Central memory CD4-positive, alpha-beta T cell (primary cell): ENCODE measurements around the gene ETFB.

ENCODE experiments used
- DNase-seq: peaks from one replicate; pipeline ENCODE4 v3.0.0; 2022

The ETFB gene

GRCh38 chr19:51351266-51351990 lies 14.8 kb downstream of the ETFB start:
- DNase-seq: no peak

- no peak for DNase-seq
Observed at GRCh38 chr19:51347209-51347928, 18.8 kb downstream of the ETFB start.

GRCh38 chr19:51346742-51347141 lies 19.4 kb downstream of the ETFB start:
- DNase-seq: no peak

- DNase-seq: no peak
Observed at GRCh38 chr19:51345076-51345620, 21.0 kb downstream of the ETFB start.

GRCh38 chr19:51342631-51343569 lies 23.3 kb downstream of the ETFB start:
- no peak for DNase-seq

- DNase-seq: no peak
Observed at GRCh38 chr19:51341976-51342580, 24.1 kb downstream of the ETFB start, which contains the start of gene VSIG10L. VSIG10L (minus strand) TSS chr19:51342139; CDS start chr19:51342124, 15 bp downstream.

GRCh38 chr19:51341066-51341465 lies 25.1 kb downstream of the ETFB start:
- no peak for DNase-seq

GRCh38 chr19:51339687-51340656 lies 26.2 kb downstream of the ETFB start:
- DNase-seq: peak; percentile 68

- DNase-seq: no peak
Observed at GRCh38 chr19:51339313-51339686, 26.9 kb downstream of the ETFB start.

- DNase-seq: peak; percentile 75
Observed at GRCh38 chr19:51338563-51339312, 27.4 kb downstream of the ETFB start.

- DNase-seq: no peak
Observed at GRCh38 chr19:51337861-51338562, 28.2 kb downstream of the ETFB start.

- DNase-seq: no peak
Observed at GRCh38 chr19:51337141-51337860, 28.9 kb downstream of the ETFB start.

- no peak for DNase-seq
Observed at GRCh38 chr19:51333836-51334460, 32.2 kb downstream of the ETFB start.

GRCh38 chr19:51331716-51332115 lies 34.5 kb downstream of the ETFB start:
- no peak for DNase-seq

- DNase-seq: no peak
Observed at GRCh38 chr19:51331193-51331592, 35.0 kb downstream of the ETFB start.

- no peak for DNase-seq
Observed at GRCh38 chr19:51330366-51330765, 35.8 kb downstream of the ETFB start.

GRCh38 chr19:51329411-51329810 lies 36.8 kb downstream of the ETFB start:
- no peak for DNase-seq
